GM18517 (cell line): ENCODE results near the gene GPR137.

Source experiments
- ATAC-seq: cut with Tn5 transposase; IDR thresholded peaks from one replicate; pipeline ENCODE4 v1.9.1; 2021; ENCODE audit warnings: mild to moderate bottlenecking, moderate library complexity; ENCODE audit not compliant: unreplicated experiment

GPR137 gene

GRCh38 chr11:64263021-64263946, 22.4 kb upstream of the GPR137 start:
- no peak for ATAC-seq

DNA sequence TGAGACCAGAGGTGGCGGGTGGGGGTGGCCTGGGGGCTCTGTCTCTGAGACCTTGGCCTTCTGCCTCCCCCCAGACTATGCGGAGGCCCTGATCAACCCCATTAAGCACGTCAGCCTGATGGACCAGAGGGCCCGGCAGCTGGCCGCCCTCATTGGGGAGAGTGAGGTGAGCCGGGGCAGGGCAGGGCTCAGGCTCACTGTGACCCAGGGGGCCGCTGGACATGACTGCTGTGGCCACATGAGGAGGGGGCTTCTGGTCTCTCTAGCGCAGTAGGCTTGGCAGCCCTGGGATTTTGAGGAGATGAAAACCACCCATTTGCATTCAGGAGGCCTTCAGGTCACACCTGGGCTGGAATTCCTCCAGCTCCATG, 21.7 kb upstream of the GPR137 start:
- no peak for ATAC-seq

DNA sequence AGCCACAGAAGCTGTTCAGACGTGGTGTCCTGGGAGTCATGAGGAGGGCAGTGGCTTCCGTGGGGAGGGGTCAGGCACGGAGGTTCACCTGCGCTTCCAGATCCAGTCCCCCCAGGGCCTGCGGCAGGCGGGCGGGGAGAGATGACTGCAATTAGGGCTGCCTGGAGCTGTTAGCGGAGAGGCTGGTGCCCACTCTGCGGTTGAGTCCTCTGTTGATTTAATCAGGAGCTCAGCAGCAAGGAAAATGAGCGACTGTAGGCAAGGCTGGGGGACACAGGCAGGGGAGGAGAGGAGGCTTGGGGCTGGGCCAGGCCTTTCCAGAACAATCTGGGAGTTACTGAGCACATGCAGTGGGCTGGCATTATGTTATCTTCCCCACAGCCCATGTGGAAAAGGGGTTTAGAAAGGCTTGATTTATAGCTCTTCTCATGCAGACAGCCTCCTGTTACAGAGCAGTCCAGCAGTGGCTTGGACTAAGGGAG, 21.2 kb upstream of the GPR137 start:
- no peak for ATAC-seq

DNA sequence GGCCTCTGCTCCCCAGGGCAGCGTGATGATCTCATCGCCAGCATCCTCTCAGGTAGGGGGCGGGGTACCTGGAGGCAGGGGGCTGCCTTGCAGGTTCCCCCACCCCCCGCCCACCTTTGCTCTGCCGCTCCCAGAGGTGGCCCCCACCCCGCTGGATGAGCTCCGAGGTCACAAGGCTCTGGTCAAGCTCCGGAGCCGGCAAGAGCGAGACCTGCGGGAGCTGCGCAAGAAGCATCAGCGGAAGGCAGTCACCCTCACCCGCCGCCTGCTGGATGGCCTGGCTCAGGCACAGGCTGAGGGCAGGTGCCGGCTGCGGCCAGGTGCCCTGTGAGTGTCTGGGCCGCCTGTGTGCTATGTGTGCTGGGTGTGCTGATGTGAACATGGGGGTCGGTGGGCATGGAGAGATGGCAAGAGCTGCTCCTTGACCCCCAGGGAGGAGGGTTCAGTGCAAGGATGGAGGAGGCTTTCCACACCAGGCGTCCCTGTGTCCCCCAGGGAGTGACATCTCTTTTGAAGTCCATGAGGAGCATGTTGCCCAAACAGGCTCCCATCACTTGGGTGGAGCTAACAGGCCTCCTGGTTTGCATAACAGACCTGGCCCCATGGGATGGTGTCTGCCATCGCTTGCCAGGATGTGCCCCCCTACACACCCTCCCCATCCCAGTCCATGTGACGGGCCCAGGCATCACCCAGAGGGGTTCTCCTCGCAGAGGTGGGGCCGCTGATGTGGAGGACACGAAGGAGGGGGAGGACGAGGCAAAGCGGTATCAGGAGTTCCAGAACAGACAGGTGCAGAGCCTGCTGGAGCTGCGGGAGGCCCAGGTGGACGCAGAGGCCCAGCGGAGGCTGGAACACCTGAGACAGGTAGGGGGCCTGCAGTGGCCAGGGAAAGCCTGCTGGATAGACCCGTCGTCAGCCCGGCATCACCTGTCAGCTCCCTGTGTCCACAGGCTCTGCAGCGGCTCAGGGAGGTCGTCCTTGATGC, 20.2 kb upstream of the GPR137 start:
- no peak for ATAC-seq

DNA sequence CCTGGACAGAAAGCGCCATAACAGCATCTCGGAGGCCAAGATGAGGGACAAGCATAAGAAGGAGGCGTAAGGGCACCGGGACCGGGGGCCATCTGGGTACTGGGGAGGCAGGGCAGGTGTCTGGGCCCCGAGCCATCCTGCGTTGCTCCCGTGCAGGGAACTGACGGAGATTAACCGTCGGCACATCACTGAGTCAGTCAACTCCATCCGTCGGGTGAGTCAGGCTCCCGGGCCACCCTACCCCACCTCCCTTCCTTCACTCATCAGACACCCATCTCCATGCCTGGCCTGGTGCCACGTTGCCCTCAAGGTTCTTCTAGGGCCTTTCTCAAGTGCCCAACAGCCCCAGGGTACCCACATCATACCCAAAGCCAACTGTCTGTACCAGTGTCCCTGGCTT, 19.3 kb upstream of the GPR137 start:
- ATAC-seq = no peak

- ATAC-seq = no peak
Observed at GRCh38 chr11:64267207-64267945, 18.3 kb upstream of the GPR137 start.

DNA sequence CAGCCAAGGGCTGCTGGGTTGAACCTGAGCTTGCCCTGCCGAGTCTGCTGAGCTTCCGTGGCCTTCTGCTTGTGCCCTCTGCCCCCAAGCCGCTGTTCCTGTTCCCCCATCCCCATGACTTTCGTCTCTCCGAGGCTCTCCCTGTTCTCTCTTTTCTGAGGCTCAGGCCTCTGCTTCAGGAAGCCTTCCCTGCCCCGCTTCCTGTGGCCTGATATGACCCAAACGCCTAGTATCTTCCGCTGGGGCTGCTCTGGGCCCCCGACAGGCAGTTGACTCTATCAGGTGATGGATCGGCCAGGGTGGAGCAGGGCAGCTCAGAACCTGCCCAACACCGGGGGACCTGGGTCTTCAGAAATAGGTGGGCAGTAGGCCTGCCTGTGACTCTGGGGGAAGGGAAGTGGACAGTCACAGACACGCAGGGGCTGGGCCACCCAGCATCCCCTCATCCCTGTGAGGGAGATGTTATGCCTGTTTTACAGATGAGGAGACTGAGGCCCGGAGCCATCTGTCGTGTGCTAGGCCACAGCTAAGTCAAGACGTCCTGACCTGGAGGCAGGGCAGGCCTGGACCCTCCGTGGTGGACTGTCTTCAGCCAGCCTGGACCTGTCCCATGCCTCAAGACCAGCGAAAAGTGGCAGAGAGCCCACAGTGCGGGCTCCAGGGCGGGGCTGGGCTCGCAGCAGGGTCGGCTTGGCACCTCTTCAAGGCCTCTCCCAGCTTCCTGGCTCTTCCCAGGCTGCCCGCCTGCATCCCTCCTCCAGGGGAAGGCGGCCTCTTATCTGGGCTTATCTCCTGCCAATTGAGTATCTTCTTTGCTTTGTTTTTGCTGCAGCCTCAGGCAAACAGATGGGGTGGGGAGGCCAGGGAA, 17.4 kb upstream of the GPR137 start:
- no peak for ATAC-seq

DNA sequence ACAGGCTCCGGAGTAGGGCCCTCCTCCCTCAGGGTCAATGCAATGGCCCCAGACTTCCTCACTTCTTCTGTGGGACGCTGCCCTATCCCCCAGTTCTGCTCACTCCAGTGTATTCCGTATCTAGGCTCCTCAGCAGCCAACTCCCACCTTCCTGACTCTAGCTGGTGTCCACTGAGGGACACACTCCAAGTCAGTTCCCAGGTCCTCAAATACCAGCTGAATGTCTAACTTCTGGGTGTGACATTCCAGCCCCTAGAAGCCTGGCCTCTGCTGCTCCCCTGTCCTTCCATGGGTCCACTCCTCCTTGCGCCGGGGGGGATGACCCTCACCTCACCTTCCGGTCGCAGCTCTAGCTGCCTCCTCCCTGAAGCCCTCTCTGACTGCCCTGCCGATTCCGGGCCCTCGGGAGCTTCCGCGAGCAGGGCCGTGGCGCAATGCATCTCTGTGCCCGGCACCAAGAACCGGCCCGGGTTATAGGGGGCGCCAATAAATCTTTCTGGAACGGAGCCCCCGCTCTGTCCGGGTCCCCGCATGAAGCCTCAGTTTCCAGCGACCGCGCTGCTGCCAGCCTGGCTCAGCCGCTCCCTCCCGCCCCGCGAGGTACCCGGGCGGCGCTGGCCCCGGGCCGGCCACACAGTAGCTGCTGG, 16.6 kb upstream of the GPR137 start:
- peak; percentile 6 for ATAC-seq

DNA sequence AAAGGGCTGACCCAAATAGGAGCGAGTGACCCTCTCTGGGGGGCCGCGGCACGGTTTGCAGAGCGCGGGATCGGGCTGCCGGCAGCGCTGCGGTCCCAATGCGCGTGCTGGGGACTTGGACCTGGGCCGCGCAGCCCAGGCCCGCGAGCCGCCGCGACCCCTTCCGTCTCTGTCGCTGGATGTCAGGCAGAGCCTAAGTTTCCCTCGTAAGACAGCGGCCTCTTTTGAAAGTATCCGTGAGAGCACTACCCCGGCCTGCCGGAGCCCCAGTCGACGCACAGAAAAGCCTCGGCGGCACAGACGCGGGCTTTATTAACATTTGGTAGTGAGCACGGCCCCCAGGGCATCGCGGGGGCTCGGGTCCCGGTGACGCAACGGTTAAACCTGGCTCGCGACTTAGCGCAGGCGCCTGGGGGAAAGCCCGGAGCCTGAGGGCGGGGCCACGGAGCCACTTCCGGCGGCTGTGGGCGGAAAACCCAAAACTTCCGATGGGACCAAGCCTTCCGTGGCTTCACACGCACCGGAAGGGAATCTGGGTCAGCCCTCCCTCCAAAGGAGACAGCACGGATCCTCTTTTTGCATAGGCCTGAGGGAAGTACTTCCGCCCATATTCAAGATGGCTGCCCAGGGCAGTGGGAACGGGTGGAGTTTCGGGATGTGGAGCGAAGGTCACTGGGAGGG, 16.0 kb upstream of the GPR137 start:
- peak; percentile 71 for ATAC-seq

GRCh38 chr11:64275031-64275800, 10.4 kb upstream of the GPR137 start:
- ATAC-seq = no peak

DNA sequence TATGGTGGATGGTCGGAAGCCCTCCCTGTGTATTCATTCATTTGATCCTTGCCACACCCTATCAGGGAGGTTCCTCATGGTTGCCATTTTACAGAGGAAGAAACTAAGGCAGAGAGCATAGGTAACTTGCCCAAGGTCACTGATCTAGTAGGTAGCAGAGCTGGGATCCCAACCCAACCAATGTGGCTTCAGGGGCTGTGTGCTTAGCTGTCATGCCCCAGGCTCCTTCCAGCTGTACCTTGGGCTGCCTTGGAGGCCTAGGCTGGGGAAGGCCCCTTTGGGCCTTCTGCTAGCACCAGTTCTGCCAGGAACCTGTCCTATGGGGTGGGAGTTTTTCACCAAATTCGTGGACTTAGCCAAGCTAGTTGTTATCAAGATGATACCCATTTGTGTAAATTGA, 9.8 kb upstream of the GPR137 start:
- ATAC-seq = no peak

DNA sequence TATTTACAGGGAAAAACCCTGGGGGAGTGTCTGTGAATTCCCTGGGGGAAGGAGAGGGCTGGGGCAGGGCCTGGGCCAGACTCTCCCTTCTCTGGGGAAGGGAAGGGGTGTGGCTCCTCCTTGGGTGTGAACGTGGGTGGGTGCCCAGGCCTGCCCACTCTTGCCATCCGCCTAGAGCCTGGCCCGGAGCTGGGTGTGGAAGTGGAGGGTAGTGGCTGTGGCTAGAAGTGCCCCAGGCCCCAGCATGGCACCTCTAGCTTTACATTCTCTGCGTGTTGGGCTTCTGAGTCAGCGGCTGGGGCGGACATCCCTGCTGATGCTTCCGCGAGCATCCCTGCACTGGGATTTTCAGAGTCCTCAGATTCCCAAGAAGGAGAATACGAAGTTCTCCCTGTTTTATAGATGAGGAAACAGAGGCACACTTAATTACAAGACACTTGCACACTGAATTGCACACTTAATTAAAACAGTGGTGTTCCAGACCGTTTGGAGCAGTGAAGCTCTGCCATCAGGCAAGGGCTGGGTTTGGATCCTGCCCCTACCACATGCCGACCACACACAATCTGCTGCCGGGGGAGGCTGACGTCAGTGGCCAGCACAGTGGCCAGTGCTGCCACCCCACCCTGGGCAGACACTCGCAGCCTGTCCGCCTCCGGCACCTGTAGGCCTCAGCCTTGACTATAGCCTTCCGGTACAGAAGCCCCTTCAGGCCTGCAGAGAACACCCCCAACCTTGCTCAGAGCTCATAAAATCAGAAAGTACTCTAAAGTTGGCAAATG, 8.8 kb upstream of the GPR137 start:
- no peak for ATAC-seq

GRCh38 chr11:64278576-64279190, 7.0 kb upstream of the GPR137 start:
- no peak for ATAC-seq

DNA sequence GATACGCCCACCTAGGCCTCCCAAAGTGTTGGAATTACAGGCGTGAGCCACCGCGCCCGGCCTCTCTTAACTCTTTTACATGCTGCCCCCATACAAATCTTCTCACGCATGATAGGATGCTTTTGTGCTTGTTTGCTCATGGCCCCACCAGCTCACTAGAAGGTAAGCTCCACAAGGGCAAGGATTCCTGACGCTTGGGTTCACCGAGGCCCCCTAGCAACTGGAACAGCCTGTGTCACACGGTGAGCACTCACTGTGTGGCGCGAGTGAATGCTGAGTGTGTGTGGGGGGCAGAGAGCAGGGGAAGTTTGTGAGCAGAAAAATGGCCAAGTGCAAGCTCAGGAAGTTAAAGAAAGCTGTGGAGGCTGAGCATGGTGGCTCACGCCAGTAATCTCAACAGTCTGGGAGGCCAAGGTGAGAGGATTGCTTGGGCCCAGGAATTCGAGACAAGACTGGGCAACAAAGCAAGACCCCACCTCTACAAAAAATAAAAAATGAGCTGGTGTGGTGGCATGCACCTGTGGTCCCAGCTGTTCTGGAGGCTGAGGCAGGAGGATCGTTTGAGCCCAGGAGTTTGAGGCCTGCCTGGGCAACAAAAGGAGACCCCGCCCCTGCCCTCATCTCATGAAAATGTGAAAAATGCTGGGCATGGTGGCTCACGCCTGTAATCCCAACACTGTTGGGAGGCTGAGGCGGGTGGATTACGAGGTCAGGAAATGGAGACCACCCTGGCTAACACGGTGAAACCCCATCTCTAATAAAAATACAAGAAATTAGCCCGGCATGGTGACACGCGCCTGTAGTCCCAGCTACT, 3.5 kb upstream of the GPR137 start:
- no peak for ATAC-seq

GRCh38 chr11:64283092-64283491, 2.6 kb upstream of the GPR137 start:
- no peak for ATAC-seq
